Lower leg skin (tissue), 4 donors: ENCODE results near the gene RAF1. TPM values are rescaled to one million over a fixed set of nuclear protein-coding genes. Genes with fewer than 3 reads are reported as not detected.

Source experiments
- DNase-seq, 2 donors: peaks; one replicate each; pipeline ENCODE4 v3.0.0-alpha.2; 2019; ENCODE audit warnings: low spot score in 2 of 2
- H3K4me3 ChIP-seq: fragments of 200-600 bp; sonication (generic); 2 replicates; pipeline ENCODE4 v1.5.1; 2017; ENCODE audit warnings: mild to moderate bottlenecking, low read depth; ENCODE audit not compliant: poor library complexity, severe bottlenecking
- CTCF ChIP-seq, 3 donors: fragments of 450-650 bp; IDR thresholded peaks; one replicate each; pipeline ENCODE4 v1.5.1; 2016; ENCODE audit warnings: antibody characterized with exemption in 3 of 3, mild to moderate bottlenecking in 3 of 3, moderate library complexity in 2 of 3
- POLR2A ChIP-seq, 2 donors: fragments of 450-650 bp; IDR thresholded peaks; one replicate each; pipeline ENCODE4 v1.6.1; 2016 to 2017; ENCODE audit warnings: antibody characterized with exemption in 2 of 2, mild to moderate bottlenecking in 1 of 2, moderate library complexity in 1 of 2
- WGBS, 2 donors: methylation state at CpG; one replicate each; pipeline ENCODE4 v1.1.5; 2018; 5-methylcytosine and 5-hydroxymethylcytosine counted together
- intact Hi-C: fragments of 100-400 bp; cut with DNase I; formaldehyde crosslinking; loops from one replicate; pipeline ENCODE4 v1.15.0; 2023; ENCODE audit warnings: low total_unique reads
- total RNA-seq, 4 donors: library from RNA; depleted of rRNA; stranded (reverse); fragments of >200 nt; gene quantifications; one replicate each; pipeline ENCODE4 v1.1.0, GENCODE V29; 2016

The RAF1 gene
- total RNA-seq, 4 donors from 2014 or later, result 126 to 140 (median 131) TPM

GRCh38 chr3:12558706-12559105, 105.2 kb downstream of the RAF1 start:
- WGBS, 2 donors, result 49 to 63% methylated on average over 4 of the region's 4 CpGs
- intact Hi-C loops, result no loop called here
- no peak for TF ChIP-seq CTCF (IDR thresholded peaks at IDR 0.05)
- no peak for TF ChIP-seq POLR2A (IDR thresholded peaks at IDR 0.05)
- DNase-seq, result peak in 1 of 2 donors; percentile 3
- H3K4me3 ChIP-seq, result no peak overlapping the region

- TF ChIP-seq POLR2A (IDR thresholded peaks at IDR 0.05) (no peak), CTCF (IDR thresholded peaks at IDR 0.05) (no peak)
- intact Hi-C loops, result no loop called here
- WGBS, 2 donors, result 1% methylated on average over 18 of the region's 18 CpGs
Observed at GRCh38 chr3:12557473-12558100, 106.3 kb downstream of the RAF1 start.

GRCh38 chr3:12556690-12557472, 107.0 kb downstream of the RAF1 start, which contains the start of gene MKRN2:
Gene MKRN2 (plus strand): TSS chr3:12557087. CDS start chr3:12557151, 64 bp downstream.
- TF ChIP-seq CTCF (IDR thresholded peaks at IDR 0.05), result no peak
- TF ChIP-seq POLR2A (IDR thresholded peaks at IDR 0.05), result peak in 1 of 2 donors; percentile 94
- 0% methylated on average over 25 to 55 of the region's 77 CpGs for WGBS, 2 donors

More at GRCh38 chr3:12557473-12558100, 106.3 kb downstream of the RAF1 start:
- no peak for DNase-seq
- H3K4me3 ChIP-seq, result peak overlapping the region; percentile 91

GRCh38 chr3:12556314-12556689, 107.6 kb downstream of the RAF1 start:
- TF ChIP-seq POLR2A (IDR thresholded peaks at IDR 0.05) (no peak), CTCF (IDR thresholded peaks at IDR 0.05) (no peak)
- peak in 1 of 2 donors; percentile 74 for DNase-seq
- 3% methylated on average over 8 of the region's 8 CpGs for WGBS, 2 donors
- peak overlapping the region; percentile 18 for H3K4me3 ChIP-seq
- intact Hi-C loops, result no loop called here

More at GRCh38 chr3:12556690-12557472, 107.0 kb downstream of the RAF1 start, which contains the start of gene MKRN2:
- DNase-seq, result peak; percentile 80 to 97
- peak within 1 kb of the TSS; percentile 91 for H3K4me3 ChIP-seq
- intact Hi-C loops, result no loop called here

- TF ChIP-seq POLR2A (IDR thresholded peaks at IDR 0.05) (no peak), CTCF (IDR thresholded peaks at IDR 0.05) (no peak)
- WGBS, 2 donors, result 6 to 22% methylated on average over 26 of the region's 26 CpGs
- intact Hi-C loops, result no loop called here
- H3K4me3 ChIP-seq, result no peak overlapping the region
- peak in 1 of 2 donors; percentile 85 for DNase-seq
Observed at GRCh38 chr3:12553921-12554391, 110.0 kb downstream of the RAF1 start.
